Transverse colon (tissue), 4 donors: ENCODE results near the gene ZNF792. TPM values are rescaled to one million over a fixed set of nuclear protein-coding genes. Genes with fewer than 3 reads are reported as not detected.

Source experiments
- DNase-seq: peaks from one replicate; pipeline ENCODE4 v3.0.0-alpha.2; 2019
- H3K27ac ChIP-seq, 4 donors: fragments of 200-600 bp; sonication (generic); 2 replicates each; pipeline ENCODE4 v1.5.1; 2016 to 2018; ENCODE audit warnings: inconsistent platforms in 4 of 4
- H3K27me3 ChIP-seq: fragments of 200-600 bp; sonication (generic); 2 replicates; pipeline ENCODE4 v1.5.1; 2017; ENCODE audit warnings: inconsistent platforms
- H3K36me3 ChIP-seq, 4 donors: fragments of 200-600 bp; sonication (generic); 2 replicates each; pipeline ENCODE4 v1.5.1; 2017 to 2019; ENCODE audit warnings: inconsistent platforms in 4 of 4
- H3K4me1 ChIP-seq, 4 donors: fragments of 200-600 bp; sonication (generic); 2 replicates each; pipeline ENCODE4 v1.5.1; 2017 to 2020; ENCODE audit warnings: inconsistent platforms in 4 of 4
- H3K4me3 ChIP-seq, 4 donors: fragments of 200-600 bp; sonication (generic); 1 replicate in 1 of 4; 2 replicates in 3 of 4; pipeline versions ENCODE4 v1.5.1 to v1.6.1; 2017 to 2019; ENCODE audit warnings: inconsistent platforms in 4 of 4
- H3K9me3 ChIP-seq, 2 donors: fragments of 200-600 bp; sonication (generic); 2 replicates each; pipeline ENCODE4 v1.5.1; 2017 to 2019; ENCODE audit warnings: inconsistent platforms in 2 of 2
- CTCF ChIP-seq, 5 experiments: fragments of 200-600 bp in 3 of 5; fragments of 450-650 bp in 2 of 5; sonication (generic) in 3 of 5; IDR thresholded peaks; 1 replicate in 2 of 5; 2 replicates in 3 of 5; pipeline ENCODE4 v1.5.1; 2016 to 2017; ENCODE audit warnings: antibody characterized with exemption in 5 of 5, inconsistent platforms in 3 of 5, mild to moderate bottlenecking in 2 of 5, moderate library complexity in 1 of 5
- EP300 ChIP-seq: sonication (generic); formaldehyde crosslinking; IDR thresholded peaks from one replicate; pipeline ENCODE4 v1.6.1; 2017; ENCODE audit warnings: antibody characterized with exemption, low read depth
- POLR2A ChIP-seq: fragments of 450-650 bp; IDR thresholded peaks from one replicate; pipeline ENCODE4 v1.6.1; 2016; ENCODE audit warnings: antibody characterized with exemption, mild to moderate bottlenecking, moderate library complexity
- POLR2AphosphoS5 ChIP-seq, 3 donors: sonication (generic); formaldehyde crosslinking; IDR thresholded peaks; one replicate each; pipeline ENCODE4 v1.6.1; 2016; ENCODE audit warnings: antibody characterized with exemption in 3 of 3
- WGBS, 2 donors: methylation state at CpG; one replicate each; pipeline ENCODE4 v1.1.5; 2018; ENCODE audit warnings: low coverage in 1 of 2; 5-methylcytosine and 5-hydroxymethylcytosine counted together
- in situ Hi-C, 4 donors: fragments of 200-750 bp; cut with MboI; loops; one replicate each; pipeline versions ENCODE4 v1.15.0 to v1.15.1; 2017; ENCODE audit warnings: low sequenced_read_pairs in 3 of 4, low pct_ligation_motif_present in 1 of 4, low pct_unique_long_range_greater_than_20kb in 1 of 4
- intact Hi-C: fragments of 100-400 bp; cut with DNase I; formaldehyde crosslinking; loops from one replicate; pipeline ENCODE4 v1.15.1; 2023; ENCODE audit warnings: low total_unique reads
- total RNA-seq, 4 donors: library from RNA; depleted of rRNA; stranded (reverse); fragments of >200 nt; gene quantifications; one replicate each; pipeline ENCODE4 v1.1.0, GENCODE V29; 2016

ZNF792 gene
- total RNA-seq = 1 to 10 TPM; 3.4 to 8.4 (median 6.5) TPM

GRCh38 chr19:34963573-34964406 lies at the start of gene ZNF792:
ZNF792 (minus strand) TSS chr19:34964229; CDS start chr19:34963662, 567 bp downstream.
- Histone ChIP-seq H3K4me3 (peak within 1 kb of the TSS; percentile 85 to 100 (median 93)), H3K4me1 (peaks cover 7 to 21% (median 12%) of the 10 kb centered on the region in 4 donors), H3K36me3 (peaks cover 3 to 23% (median 16%) of the 10 kb centered on the region in 4 donors), H3K27me3 (no peaks in the 10 kb centered on the region), H3K9me3 (peaks cover 13 to 21% of the 10 kb centered on the region in 2 donors), H3K27ac (peak within 1 kb of the TSS; percentile 73 to 89 (median 80))
- TF ChIP-seq CTCF (IDR thresholded peaks at IDR 0.05) (peak in 2 of 5 experiments; percentile 8 to 16), EP300 (no peak), POLR2AphosphoS5 (IDR thresholded peaks at IDR 0.05) (peak in 2 of 3 donors; percentile 28 to 36), POLR2A (peak; percentile 21)
- intact Hi-C loops (no loop called here), in situ Hi-C loops (loop anchor here in 1 of 4 donors (10.0 kb wide), 1 partner anchor 51 kb away; no protein-coding TSS in a partner anchor)
- DNase-seq = peak; percentile 73
- 0 to 1% methylated on average over 1 to 44 of the region's 78 CpGs for WGBS, 2 donors

DNA sequence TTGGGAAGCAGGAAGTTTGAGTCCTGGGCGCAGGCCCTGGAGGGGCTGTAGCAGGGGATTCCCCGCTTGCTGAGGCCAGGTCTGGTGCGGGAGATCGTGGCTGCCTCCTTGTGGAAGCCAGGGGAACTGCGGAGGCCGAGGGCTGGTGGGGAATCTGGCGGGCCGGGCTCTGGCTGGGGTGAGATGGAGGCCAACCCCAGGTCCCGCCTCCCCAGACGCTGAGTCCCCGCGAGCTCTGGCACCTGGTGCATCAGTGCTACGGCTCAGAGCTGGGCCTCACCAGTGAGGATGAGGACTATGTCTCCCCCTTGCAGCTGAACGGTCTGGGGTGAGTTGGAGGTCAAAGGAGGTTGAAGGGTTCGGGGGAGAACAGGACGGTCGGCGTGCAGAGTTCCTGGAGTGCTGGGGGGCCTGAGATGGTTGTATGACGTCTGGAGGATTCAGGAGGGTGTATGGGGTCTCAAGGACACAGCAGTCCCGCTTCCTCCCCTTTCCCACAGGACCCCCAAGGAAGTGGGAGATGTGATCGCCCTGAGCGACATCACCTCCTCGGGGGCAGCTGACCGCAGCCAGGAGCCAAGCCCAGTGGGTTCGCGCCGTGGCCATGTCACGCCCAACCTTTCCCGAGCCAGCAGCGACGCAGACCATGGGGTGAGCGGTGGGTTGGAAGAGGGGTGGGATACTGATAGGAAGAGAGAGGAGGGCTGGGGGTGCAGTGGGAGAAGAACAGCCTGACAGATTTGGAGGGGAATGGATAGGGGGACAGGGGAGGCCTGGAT lies 49.2 kb upstream of the ZNF792 start:
- Histone ChIP-seq H3K27ac (peak overlapping the region; percentile 13 to 61 (median 18)), H3K36me3 (no peaks in the 10 kb centered on the region), H3K27me3 (no peaks in the 10 kb centered on the region), H3K4me3 (no peak overlapping the region), H3K4me1 (peaks cover 4 to 22% (median 9%) of the 10 kb centered on the region in 4 donors), H3K9me3 (no peaks in the 10 kb centered on the region)
- DNase-seq = peak; percentile 77
- WGBS, 2 donors = 58% methylated on average over 29 of the region's 32 CpGs; no CpG with 5 or more reads in 1 of the 2 donors
- peak; percentile 98 to 99 (median 99) for TF ChIP-seq CTCF (IDR thresholded peaks at IDR 0.05)
- no peak for TF ChIP-seq EP300
- no peak for TF ChIP-seq POLR2A
- TF ChIP-seq POLR2AphosphoS5 (IDR thresholded peaks at IDR 0.05) = peak in 1 of 3 donors; percentile 30
- in situ Hi-C loops (loop anchor here in 1 of 4 donors (10.0 kb wide), 1 partner anchor 48 kb away; the partner anchor contains the start of gene ZNF792), intact Hi-C loops (loop anchor here (2.0 kb wide), 1 partner anchor 40 kb away; no protein-coding TSS in a partner anchor)

DNA sequence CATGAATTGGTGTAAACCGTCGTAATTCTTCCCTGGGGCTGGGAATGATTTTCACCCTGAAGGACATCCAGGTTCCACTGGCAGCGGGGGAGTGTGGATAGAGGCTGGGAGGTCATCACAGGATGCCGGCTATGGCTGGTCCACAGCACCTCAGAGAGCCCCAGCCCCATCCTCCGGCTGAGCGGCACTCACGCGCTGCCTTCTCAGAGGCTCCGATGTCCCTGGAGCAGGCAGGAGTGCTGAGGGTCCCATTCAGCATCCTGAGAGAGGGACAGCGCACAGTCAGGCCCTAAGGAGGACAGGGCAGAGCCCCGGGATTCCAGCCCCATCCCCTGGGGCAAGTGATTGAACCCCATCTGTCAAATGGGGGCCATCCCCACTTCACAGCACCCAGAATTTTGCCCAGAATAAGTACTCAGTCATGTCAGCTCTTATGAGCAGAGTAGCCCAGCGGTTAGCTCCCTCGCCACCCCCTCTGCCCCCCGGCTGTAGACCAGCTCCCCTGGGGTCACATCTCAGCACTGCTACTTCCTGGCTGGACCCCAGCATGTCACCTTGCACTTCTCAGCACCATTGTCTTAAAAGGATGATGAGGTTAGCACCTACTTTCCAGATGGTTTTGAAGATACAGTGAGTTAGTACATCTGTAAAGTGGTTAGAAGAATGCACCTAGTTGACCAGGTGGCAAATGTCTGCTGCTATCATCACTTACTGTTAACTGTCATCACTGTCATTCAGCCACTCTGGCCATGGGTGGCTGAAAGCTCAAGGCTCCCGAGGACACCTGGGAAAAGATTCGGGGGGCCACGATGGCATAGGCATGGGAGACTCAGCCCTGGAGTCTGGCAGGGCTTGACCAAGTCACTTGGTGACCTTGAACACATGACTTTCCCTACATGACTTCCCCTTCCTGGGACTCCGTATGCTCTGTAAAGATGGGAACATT lies 48.0 kb upstream of the ZNF792 start:
- no peak for DNase-seq
- TF ChIP-seq CTCF (IDR thresholded peaks at IDR 0.05) (no peak), POLR2A (no peak), EP300 (no peak), POLR2AphosphoS5 (IDR thresholded peaks at IDR 0.05) (no peak)
- Histone ChIP-seq H3K4me3 (no peak overlapping the region), H3K4me1 (peaks cover 4 to 26% (median 11%) of the 10 kb centered on the region in 4 donors), H3K27me3 (no peaks in the 10 kb centered on the region), H3K9me3 (no peaks in the 10 kb centered on the region), H3K36me3 (no peaks in the 10 kb centered on the region), H3K27ac (peak overlapping the region; percentile 0 to 60 (median 18))
- intact Hi-C loops (loop anchor here (2.0 kb wide), 1 partner anchor 39 kb away; no protein-coding TSS in a partner anchor), in situ Hi-C loops (loop anchor here in 1 of 4 donors (10.0 kb wide), 1 partner anchor 47 kb away; the partner anchor contains the start of gene ZNF792)
- WGBS, 2 donors = 91% methylated on average over 17 of the region's 18 CpGs; no CpG with 5 or more reads in 1 of the 2 donors
